ENCODE data around the gene BCL11B.

Gene BCL11B

DNA sequence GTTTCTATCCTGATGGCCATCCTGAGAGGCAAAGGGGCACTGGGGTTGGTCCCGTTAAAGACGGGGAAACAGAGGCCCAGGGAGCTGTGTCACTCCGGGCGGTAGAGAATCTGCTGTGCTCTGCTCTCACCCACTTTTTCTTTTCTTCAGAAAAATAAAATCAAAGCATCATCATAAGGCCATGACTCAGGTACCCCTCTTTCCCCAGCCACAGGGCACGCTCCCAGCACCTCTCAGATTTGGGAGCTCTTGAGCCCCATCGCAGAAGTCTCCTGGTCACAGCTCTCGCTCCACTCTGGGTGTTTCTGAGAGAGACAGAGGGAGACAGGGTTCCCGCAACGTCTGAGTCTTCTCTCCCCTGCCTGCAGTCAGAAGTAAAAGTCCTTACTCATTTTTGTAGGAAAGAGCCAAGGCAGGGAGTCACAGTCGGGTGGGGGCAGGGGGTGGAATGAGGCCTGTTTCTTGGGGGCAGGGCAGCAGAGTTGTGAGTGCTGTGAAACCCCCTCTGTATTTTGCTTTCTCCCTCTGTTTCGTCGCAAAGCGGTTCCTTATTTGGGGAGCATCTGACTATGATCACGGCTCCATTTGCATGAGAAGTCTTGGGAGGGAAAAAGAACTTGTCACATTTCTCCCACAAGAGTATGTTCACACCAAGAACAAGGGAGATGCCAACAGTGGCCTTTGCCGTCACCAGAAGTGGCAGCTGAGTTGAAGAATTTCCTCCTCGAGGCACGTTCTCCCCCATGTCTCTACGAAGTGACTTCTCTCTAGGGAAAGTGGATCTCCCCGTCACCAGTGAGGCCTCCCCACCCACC lies 139.0 kb downstream of the BCL11B start:
- TF ChIP-seq, protein P1, sequence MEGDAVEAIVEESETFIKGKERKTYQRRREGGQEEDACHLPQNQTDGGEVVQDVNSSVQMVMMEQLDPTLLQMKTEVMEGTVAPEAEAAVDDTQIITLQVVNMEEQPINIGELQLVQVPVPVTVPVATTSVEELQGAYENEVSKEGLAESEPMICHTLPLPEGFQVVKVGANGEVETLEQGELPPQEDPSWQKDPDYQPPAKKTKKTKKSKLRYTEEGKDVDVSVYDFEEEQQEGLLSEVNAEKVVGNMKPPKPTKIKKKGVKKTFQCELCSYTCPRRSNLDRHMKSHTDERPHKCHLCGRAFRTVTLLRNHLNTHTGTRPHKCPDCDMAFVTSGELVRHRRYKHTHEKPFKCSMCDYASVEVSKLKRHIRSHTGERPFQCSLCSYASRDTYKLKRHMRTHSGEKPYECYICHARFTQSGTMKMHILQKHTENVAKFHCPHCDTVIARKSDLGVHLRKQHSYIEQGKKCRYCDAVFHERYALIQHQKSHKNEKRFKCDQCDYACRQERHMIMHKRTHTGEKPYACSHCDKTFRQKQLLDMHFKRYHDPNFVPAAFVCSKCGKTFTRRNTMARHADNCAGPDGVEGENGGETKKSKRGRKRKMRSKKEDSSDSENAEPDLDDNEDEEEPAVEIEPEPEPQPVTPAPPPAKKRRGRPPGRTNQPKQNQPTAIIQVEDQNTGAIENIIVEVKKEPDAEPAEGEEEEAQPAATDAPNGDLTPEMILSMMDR (IDR thresholded peaks at IDR 0.05; ENCODE audit: low read depth, low read length) = no peak
- H3K4me3 ChIP-seq (ENCODE audit: low read depth, low read length) = no peak overlapping the region
- in situ Hi-C loops (cut with HindIII; ENCODE audit: low sequenced_read_pairs) = no loop called here
- DNase-seq (ENCODE audit: low read depth, low spot score) = no peak

DNA sequence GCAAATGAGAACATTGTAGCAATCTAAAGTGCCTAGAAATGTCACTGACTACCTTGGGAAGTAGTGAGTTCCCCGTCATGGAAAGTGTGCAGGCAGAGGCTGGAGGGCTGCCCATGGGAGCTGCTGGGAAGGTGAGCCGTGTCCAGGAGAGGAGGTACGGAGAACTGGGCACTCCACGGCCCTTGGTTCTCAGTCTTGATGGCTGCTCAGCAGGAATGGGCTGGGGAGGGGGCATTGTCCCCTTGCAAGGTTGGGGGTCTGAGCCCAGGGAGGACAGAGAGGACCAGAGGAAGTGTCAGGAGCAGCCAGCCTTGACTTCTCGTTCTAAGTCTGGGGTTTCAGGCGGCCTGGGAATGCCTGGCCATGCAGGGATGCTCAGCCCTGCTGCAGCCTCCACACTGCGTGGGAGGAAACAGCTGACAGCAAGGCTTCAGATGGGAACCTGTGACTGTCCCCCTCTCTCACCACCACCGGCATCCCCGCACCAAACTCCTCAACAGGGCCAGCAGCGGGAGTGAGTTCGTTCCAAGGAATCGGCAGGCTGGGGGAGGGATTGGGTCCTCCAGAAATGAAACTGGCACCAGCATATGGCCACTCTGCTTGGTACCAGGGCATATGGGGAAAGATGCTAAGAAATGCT lies 140.2 kb downstream of the BCL11B start:
- in situ Hi-C loops (cut with HindIII; ENCODE audit: low sequenced_read_pairs) = no loop called here
- no peak for DNase-seq (ENCODE audit: low read depth, low spot score)
- H3K4me3 ChIP-seq (ENCODE audit: low read depth, low read length) = no peak overlapping the region
- TF ChIP-seq, protein P1 (IDR thresholded peaks at IDR 0.05; ENCODE audit: low read depth, low read length) = no peak

DNA sequence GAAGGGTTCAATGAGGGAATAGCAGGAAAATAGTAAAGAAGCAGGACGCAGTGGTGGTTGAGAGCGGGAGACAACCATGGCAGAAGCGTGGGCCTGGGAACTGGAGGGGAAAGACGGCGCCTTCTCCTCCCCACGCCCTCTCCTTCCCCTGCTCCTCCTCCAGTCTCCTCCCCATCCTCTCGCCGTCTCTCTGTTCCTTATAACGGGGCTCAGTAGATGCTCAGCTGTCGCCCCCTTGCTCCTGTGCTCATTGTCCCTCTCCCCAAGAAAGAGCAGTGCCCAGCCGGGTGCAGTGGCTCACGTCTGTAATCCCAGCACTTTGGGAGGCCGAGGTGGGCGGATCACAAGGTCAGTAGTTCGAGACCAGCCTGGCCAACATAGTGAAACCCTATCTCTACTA lies 142.0 kb downstream of the BCL11B start:
- in situ Hi-C loops (cut with HindIII; ENCODE audit: low sequenced_read_pairs) = no loop called here
- TF ChIP-seq, protein P1 (IDR thresholded peaks at IDR 0.05; ENCODE audit: low read depth, low read length) = no peak
- DNase-seq (ENCODE audit: low read depth, low spot score) = no peak

DNA sequence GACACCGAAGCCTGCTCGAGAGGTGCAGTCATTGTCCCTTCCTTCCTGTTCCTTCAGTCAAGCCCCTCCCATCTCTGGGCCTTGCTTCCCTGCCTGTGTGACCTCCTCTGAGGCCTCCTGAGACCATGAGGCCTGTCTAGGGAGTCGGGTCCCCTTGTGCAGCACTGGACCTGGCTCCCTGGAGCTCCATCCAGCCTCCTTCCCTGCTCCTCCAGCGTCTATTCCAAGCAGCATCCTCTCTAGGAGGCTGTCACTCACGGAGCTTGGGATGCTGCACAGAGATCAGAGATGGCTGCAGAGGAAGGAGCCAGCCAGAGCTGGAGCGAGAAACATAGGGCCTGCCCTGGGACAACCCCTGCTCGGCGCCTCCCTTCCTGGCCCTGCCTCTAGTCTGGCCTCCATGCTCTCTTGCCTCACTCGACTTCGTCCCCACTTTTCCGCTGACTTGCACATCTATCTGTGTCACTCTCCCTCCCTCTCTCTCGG lies 142.7 kb downstream of the BCL11B start:
- in situ Hi-C loops (cut with HindIII; ENCODE audit: low sequenced_read_pairs) = no loop called here
- TF ChIP-seq, protein P1 (IDR thresholded peaks at IDR 0.05; ENCODE audit: low read depth, low read length) = no peak
- DNase-seq (ENCODE audit: low read depth, low spot score) = no peak
- H3K4me3 ChIP-seq (ENCODE audit: low read depth, low read length) = no peak overlapping the region

More for the DNA sequence above, 142.0 kb downstream of the BCL11B start:
- H3K4me3 ChIP-seq (ENCODE audit: low read depth, low read length) = no peak overlapping the region

DNA sequence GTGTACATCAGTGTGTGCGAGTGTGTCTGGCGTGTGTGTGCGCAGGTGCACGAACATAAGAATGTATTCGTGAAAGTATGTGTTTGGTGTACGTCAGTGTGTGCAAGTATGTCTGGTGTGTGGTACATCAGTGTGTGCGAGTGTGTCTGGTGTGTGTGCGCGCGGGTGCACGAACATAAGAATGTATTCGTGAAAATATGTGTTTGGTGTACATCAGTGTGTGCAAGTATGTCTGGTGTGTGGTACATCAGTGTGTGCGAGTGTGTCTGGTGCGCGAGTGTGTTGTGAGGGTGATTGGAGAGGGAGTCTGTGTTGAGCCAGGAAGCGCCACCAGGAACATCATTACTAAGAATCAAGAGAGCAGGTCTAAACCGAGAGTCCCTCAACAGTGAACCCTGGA lies 143.8 kb downstream of the BCL11B start:
- in situ Hi-C loops (cut with HindIII; ENCODE audit: low sequenced_read_pairs) = no loop called here
- no peak for DNase-seq (ENCODE audit: low read depth, low spot score)
- H3K4me3 ChIP-seq (ENCODE audit: low read depth, low read length) = no peak overlapping the region
- TF ChIP-seq, protein P1 (IDR thresholded peaks at IDR 0.05; ENCODE audit: low read depth, low read length) = no peak

DNA sequence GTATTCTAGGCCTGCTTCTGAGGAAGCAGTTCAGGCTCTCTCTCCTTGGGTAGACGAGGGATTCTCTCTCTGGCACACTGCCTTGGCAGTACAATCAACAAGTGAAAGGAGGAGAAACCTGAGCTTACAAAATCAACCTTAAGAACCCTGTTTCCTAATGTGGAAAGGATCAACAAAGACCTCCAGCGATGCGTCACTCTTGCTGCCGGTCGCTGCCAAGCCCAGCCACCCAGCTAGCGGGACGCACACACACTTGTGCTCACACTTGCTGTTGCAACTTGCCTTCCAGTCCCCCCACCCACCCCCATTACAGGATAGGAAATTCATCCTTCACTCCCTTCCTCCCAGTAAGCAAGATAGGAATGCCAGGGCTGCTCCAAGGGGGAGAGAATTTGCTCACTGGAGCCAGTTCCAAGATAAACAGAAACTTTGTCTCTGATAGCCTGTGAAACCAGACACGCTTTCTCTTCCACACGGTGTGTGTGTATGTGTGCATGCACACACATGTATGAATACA lies 144.3 kb downstream of the BCL11B start:
- H3K4me3 ChIP-seq (ENCODE audit: low read depth, low read length) = no peak overlapping the region
- TF ChIP-seq, protein P1 (IDR thresholded peaks at IDR 0.05; ENCODE audit: low read depth, low read length) = no peak
- peak; percentile 31 for DNase-seq (ENCODE audit: low read depth, low spot score)
- in situ Hi-C loops (cut with HindIII; ENCODE audit: low sequenced_read_pairs) = no loop called here

Measured in astrocyte of the spinal cord (primary cell).